HG03108 (cell line): Measurements from ENCODE around the gene CDK8.

ENCODE experiments used
- ATAC-seq: cut with Tn5 transposase; IDR thresholded peaks from one replicate; pipeline ENCODE4 v1.9.1; 2021; ENCODE audit warnings: moderate library complexity; ENCODE audit not compliant: unreplicated experiment

Gene CDK8

DNA sequence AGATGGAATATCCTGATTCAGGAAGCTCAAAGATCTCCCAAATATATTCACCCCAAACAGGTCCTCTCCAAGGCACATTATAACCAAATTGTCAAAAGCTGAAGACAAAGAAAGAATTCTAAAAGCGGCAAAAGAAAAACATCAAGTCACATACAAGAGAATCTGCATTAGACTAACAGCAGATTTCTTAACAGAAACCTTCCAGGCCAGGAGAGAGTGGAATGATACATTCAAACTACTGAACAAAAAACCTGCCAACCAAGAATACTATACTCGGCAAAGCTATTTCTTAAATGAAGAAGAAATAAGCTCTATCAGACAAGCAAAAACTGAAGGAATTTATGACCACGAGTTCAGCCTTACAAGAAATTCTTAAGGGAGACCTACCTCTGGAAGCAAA is 183.0 kb downstream of the CDK8 start:
- no peak for ATAC-seq

DNA sequence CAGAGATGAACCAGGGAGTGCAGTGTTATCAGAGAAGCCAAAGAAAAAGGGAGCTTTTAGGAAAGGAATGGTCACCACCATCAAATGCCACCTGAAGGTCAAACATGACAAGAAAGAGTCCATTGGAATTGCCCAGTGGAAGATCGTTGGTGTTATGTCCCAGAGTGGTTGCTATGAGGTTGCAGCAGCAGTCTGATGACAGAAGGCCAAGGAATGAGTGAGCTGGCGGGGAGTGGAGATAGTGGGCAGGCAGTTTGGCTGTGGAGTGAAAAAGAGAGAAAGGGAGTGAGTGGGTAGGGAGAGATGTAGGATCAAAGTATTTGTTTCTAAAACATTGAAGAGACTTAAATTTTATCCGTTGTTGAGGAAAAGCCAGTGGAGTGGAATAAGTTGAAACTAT is 186.2 kb downstream of the CDK8 start:
- ATAC-seq, result no peak

DNA sequence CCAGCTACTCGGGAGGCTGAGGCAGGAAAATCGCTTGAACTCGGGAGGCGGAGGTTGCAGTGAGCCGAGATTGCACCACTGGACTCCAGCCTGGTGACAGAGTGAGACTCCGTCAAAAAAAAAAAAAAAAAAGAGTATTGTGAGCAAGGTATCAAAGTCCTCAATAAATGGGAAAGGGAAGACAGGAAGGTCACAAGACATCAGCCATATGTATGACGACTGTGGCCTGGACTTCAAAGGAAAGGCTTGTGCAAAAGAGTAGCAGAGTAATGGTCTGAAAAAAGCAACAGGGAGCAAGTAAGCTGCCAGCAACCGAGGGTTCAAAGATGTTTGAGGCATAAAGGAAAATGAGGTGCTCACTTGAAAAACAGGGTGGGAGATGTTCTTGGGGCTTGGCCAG is 187.5 kb downstream of the CDK8 start:
- no peak for ATAC-seq

DNA sequence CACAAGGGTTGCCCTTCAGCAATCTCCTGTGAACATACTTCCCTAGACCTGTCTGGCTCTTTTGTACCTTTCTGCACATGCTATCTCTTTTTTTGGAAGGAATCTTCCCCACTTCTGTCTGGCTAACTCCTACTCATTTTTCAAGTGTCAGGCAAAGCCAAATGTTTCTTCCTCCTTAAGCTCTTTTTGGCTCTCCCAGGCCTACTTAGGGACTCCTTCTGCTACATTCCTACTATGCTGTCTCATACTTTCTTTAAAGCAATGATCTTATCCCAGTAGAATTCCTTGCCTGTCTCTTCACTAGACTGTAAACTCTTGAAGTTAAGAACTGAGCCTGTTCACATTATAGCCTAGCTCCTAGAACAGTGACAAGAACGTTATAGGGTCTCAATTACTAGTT is 188.6 kb downstream of the CDK8 start:
- no peak for ATAC-seq

DNA sequence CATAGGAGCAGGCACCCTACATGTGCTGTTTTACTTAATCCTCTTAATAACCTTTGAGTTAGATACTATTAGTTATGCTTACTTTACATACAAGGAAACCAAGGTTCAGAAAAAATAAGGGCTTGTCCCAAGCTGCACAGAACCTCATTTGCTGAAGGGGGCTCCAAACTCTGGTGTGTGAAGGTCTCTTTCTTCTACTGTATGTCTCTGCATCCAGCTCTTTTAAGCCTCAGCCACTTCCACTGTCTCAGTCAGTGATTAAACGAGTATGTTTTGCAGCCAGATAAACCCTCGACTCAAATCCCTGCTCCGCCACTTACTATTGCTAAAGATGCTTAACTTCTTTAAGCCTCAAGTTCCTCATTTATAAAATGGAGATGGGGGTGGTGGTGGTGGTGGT is 191.2 kb downstream of the CDK8 start:
- no peak for ATAC-seq

DNA sequence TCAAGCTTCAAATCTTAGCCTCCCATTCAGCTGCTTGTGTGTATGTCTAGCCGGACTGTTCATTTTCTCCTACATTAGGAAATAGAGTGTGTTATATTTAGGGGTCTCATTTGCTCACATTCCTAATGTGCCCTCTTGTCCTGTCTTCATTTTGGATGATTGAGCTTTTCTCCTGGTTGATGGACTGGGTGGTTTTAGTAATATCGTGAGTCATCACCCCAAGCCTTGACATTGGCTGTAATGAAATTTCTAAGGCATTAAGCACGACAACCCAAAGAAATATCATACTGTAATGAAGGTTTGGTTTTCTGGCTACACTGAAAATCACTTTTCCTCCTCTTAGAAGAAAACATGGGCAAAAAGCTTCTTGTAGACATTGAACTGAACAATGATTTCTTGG is 192.8 kb downstream of the CDK8 start:
- ATAC-seq, result no peak

DNA sequence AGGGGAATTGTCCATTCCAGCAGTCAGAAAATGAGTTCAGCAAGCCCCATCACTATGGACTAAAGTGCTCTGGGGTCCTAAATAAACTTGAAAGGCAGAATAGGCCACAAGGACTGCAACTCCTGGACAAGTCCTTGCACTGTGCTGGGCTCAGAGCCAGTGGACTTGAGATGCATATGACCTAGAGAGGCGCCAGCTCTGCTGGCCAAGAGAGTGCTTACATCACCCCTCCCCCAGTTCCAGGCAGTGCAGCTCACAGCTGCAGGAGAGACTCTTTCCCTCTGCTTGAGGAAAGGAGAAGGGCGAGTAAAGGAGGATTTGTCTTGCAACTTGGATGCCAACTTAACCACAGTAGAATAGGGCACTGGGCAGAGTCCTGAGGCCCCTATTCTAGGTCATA is 194.1 kb downstream of the CDK8 start:
- ATAC-seq, result no peak

DNA sequence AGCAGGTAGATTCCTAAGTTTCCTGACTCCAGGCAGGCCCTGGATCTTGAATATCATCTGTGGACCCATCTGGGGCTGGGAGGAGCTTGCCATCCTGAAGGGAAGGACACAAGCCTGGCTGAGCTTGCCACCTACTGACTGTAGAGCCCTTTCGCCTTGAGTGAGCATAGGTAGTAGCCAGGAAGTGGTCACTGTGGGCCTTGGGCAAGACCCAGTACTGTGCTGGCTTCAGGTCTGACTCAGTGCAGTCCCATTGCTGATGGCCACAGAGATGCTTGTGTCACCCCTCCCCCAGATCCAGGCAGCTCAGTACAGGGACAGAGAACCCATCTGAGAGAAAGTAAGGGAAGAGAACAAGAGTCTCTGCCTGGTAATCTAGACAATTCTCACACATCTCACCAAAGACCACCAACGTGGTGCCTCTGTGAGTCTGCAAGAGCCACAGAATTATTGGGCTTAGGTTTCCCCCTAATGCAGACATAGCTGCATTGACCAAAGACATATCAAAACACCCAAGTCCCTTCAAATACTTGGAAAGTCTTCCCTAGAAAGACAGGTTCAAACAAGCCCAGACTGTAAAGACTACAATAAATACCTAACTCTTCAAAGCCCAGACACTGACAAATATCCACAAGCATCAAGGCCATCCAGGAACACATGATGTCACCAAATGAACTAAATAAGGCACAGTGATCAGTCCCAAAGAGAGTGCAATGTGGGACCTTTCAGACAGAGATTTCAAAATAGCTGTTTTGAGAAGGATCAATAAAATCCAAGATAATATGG is 195.3 kb downstream of the CDK8 start:
- no peak for ATAC-seq
